GM12892 (cell line): Measurements from ENCODE around the gene ARAP3. TPM values are rescaled to one million over a fixed set of nuclear protein-coding genes. Genes with fewer than 3 reads are reported as not detected.
"Not testable (repeated sequence)": the region's sequence is repeated elsewhere in the genome, so short reads cannot be mapped to it uniquely, and the experiment has no call there.

Source experiments
- DNase-seq: peaks from one replicate; pipeline ENCODE4 v3.0.0; 2011; ENCODE audit not compliant: insufficient read length
- FAIRE-seq: peaks from 2 replicates; lab custom pipeline; 2011; peaks lifted over from hg19 to GRCh38; lab: Jason Lieb, UNC
- POLR2A ChIP-seq: IDR thresholded peaks from 2 replicates; pipeline ENCODE4 v1.6.1; 2011; ENCODE audit warnings: low read depth, low read length, control low read depth
- POLR2AphosphoS5 ChIP-seq: IDR thresholded peaks from 2 replicates; pipeline ENCODE4 v1.6.1; 2011; ENCODE audit warnings: low read depth, low read length, control low read depth
- TAF1 ChIP-seq: IDR thresholded peaks from 2 replicates; pipeline ENCODE4 v1.6.1; 2011; ENCODE audit warnings: low read depth, mild to moderate bottlenecking, control low read depth, low read length, borderline replicate concordance
- polyA plus RNA-seq: library from polyadenylated mRNA; unstranded; fragments of >200 nt; gene quantifications from one replicate; pipeline ENCODE4 v1.2.1, GENCODE V29; 2012; ENCODE audit warnings: missing spikeins, inconsistent platforms; ENCODE audit not compliant: missing spikeins

Gene ARAP3, protein sequence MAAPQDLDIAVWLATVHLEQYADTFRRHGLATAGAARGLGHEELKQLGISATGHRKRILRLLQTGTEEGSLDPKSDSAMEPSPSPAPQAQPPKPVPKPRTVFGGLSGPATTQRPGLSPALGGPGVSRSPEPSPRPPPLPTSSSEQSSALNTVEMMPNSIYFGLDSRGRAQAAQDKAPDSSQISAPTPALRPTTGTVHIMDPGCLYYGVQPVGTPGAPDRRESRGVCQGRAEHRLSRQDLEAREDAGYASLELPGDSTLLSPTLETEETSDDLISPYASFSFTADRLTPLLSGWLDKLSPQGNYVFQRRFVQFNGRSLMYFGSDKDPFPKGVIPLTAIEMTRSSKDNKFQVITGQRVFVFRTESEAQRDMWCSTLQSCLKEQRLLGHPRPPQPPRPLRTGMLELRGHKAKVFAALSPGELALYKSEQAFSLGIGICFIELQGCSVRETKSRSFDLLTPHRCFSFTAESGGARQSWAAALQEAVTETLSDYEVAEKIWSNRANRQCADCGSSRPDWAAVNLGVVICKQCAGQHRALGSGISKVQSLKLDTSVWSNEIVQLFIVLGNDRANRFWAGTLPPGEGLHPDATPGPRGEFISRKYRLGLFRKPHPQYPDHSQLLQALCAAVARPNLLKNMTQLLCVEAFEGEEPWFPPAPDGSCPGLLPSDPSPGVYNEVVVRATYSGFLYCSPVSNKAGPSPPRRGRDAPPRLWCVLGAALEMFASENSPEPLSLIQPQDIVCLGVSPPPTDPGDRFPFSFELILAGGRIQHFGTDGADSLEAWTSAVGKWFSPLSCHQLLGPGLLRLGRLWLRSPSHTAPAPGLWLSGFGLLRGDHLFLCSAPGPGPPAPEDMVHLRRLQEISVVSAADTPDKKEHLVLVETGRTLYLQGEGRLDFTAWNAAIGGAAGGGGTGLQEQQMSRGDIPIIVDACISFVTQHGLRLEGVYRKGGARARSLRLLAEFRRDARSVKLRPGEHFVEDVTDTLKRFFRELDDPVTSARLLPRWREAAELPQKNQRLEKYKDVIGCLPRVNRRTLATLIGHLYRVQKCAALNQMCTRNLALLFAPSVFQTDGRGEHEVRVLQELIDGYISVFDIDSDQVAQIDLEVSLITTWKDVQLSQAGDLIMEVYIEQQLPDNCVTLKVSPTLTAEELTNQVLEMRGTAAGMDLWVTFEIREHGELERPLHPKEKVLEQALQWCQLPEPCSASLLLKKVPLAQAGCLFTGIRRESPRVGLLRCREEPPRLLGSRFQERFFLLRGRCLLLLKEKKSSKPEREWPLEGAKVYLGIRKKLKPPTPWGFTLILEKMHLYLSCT (N-terminal part only)
- polyA plus RNA-seq: not detected

GRCh38 chr5:141681695-141682641, at the start of gene ARAP3:
Gene ARAP3, minus strand, starts transcription at chr5:141682230. Its CDS starts 1,744 bp downstream, at chr5:141680486.
- TF ChIP-seq TAF1 (no peak), POLR2AphosphoS5 (no peak), POLR2A (no peak)
- no peak for FAIRE-seq
- no peak for DNase-seq

DNA sequence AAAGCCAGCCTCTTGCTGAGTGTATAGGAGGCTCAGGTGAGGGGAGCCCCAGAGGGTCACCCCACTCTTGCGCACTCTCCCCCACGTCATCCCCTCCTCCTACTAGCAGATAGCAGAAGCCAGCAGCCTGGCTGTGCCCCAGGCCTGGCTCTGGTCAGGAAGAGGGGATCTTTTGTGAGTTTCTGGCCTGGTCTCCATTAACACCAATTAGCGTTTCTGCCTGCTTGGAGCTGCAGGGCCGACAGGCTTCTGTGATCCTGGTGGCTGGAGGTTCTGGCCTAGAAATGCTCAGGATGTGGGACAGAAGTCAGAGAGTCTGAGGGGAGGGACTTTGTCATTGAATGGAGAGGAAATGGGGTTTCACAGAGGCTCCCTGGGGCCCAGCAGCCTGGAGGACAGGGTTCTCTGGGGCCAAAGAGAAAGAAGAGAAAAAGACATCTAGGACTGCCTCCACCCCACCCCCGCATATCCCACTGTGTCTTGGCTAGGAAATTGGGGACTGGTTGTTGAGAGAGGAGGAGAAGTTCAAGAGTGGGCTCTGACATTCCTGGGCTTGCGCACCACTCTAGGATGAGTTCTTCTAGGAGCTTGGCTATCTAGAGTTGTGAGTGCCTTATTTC, 47.5 kb upstream of the ARAP3 start:
- no peak for FAIRE-seq
- TF ChIP-seq POLR2AphosphoS5: no peak
- no peak for DNase-seq

DNA sequence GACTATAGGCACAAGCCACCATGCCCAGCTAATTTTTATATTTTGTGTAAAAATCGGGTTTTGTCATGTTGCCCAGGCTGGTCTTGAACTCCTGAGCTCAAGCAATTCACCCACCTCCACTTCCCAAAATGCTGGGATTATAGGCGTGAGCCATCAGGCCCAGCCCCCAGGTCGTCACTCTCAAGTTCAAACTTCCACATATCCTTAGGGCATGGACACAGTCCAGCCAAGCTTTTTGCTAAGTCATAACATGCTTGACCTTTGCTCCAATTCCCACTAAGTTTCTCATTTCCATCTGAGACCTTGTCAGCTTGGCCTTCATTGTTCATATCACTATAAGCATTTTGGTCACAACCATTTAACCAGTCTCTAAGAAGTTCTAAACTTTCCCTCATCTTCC, 43.9 kb upstream of the ARAP3 start:
- TF ChIP-seq TAF1 (no peak), POLR2AphosphoS5 (no peak), POLR2A (no peak)
- DNase-seq (no peak), FAIRE-seq (no peak)

GRCh38 chr5:141725174-141725573, 43.1 kb upstream of the ARAP3 start:
- FAIRE-seq, DNase-seq: not testable (repeated sequence)

DNA sequence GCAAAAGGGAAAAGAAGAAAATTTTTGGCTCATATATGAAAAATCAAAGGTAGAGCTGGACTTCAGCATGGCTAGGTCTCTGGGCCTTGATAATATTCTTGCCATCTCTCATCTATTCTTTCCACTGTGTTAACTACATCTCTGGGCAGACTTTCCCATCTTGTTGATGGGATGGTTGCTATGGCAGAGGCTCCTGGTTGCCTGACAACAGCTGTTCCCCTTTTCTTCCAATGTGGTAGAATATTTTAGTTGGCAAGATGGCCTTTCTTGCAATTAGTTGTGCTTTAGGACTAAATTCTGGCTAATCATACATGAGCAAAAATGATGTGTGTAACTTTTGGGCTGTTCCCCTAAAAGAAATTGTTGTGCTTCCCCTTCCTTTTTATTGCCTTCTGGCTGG, 40.2 kb upstream of the ARAP3 start:
- TF ChIP-seq POLR2A: no peak
- TF ChIP-seq POLR2AphosphoS5: no peak
- no peak for TF ChIP-seq TAF1
- FAIRE-seq: no peak
- no peak for DNase-seq

- FAIRE-seq: no peak
- no peak for DNase-seq
- TF ChIP-seq TAF1: no peak
Measured at GRCh38 chr5:141717043-141717442, 35.0 kb upstream of the ARAP3 start.

DNA sequence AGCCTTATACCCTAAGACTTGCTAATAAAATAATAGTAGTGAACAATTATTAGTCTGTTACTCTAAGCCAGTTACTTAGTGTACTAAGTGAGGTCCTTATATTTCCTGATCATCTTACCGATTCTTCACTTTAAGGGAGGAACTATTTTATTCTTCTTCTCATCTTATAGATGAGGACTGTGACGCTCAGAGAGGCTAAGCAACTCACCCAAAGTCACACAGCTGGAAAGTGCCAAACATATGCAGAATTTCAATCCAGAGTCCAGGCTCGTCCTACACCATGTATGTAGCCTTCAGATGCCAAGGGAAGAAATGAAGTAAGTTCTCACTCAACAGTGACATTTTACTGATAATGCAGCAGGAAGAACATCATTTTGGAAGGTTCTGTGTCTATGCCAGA, 34.4 kb upstream of the ARAP3 start:
- no peak for DNase-seq
- TF ChIP-seq POLR2A (no peak), TAF1 (no peak), POLR2AphosphoS5 (no peak)
- no peak for FAIRE-seq

- FAIRE-seq (no peak), DNase-seq (no peak)
- TF ChIP-seq TAF1: no peak
- no peak for TF ChIP-seq POLR2AphosphoS5
- no peak for TF ChIP-seq POLR2A
Measured at GRCh38 chr5:141716009-141716408, 34.0 kb upstream of the ARAP3 start.

DNA sequence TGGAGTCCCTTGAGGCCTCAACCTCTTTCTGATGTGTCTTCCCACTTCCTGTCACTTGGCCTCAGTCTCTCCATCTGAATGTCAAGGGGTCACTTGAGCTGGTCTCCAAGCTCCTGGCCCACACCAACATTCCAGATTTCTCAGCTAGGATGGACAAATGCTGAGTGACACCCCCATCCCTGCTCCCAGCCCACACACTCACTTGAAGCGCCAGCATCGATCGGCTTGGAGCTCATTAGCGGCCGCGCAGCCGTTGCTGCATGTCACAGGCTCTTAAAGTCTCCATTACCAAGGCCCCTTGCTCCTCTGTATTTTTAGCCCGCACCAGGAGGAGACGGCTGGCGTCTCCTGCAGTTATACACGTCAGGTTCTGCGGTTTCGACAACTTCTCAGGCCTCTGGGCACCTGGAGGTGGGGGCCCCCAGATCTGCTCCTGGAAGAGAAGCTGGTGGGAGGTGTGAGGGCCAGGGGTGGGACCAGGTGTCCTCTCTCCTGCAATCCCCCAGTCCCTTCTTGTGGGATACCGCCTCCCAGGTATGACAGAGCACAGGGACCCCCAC, 33.4 kb upstream of the ARAP3 start:
- FAIRE-seq (no peak), DNase-seq (no peak)
- TF ChIP-seq TAF1: no peak
- no peak for TF ChIP-seq POLR2A
- no peak for TF ChIP-seq POLR2AphosphoS5
